ENCODE data around the gene ZNF764. TPM values are rescaled to one million over a fixed set of nuclear protein-coding genes. Genes with fewer than 3 reads are reported as not detected.

ZNF764 gene
- total and polyA plus RNA-seq, 2 experiments from 2014 or later = 5.6 to 12.9 TPM

GRCh38 chr16:30551781-30552180 lies 6.4 kb downstream of the ZNF764 start:
- Mint-ChIP-seq H3K27me3 (ENCODE audit: insufficient read depth, low read depth, poor library complexity) (peaks cover 4% of the 10 kb centered on the region), H3K4me3 (no peak overlapping the region), H3K36me3 (ENCODE audit: low read depth) (peaks cover 21% of the 10 kb centered on the region), H3K27ac (no peak overlapping the region), H3K9me3 (peaks cover 3% of the 10 kb centered on the region; the same call in 1 of the 3 replicates), H3K4me1 (peaks cover 24% of the 10 kb centered on the region)
- Histone ChIP-seq H3K27ac (ENCODE audit: low read depth) (no peak overlapping the region), H3K36me3 (ENCODE audit: insufficient read depth) (no peaks in the 10 kb centered on the region; the same call in 1 of the 2 replicates), H3K9me2 (ENCODE audit: insufficient read depth) (no peaks in the 10 kb centered on the region), H3F3A (replicated peaks; ENCODE audit: low read depth) (0 out of 2 replicates have a peak, but pooled peaks cover 3% of the 10 kb centered on the region), H4K20me1 (replicated peaks; ENCODE audit: insufficient read depth) (no peaks in the 10 kb centered on the region), H3K27me3 (ENCODE audit: insufficient read depth) (no peaks in the 10 kb centered on the region), H3K79me2 (replicated peaks; ENCODE audit: insufficient read depth) (0 out of 2 replicates have a peak, but pooled peaks cover 3% of the 10 kb centered on the region), H2AFZ (no peak overlapping the region), H3K4me1 (ENCODE audit: insufficient read depth) (peaks cover 20% of the 10 kb centered on the region), H3K4me3 (no peak overlapping the region), H3K4me2 (no peak overlapping the region)
- ATAC-seq (no peak), DNase-seq (ENCODE audit: low spot score) (no peak)
- TF ChIP-seq CREB1 (CRISPR knock-in tag; IDR thresholded peaks at IDR 0.05; ENCODE audit: low read depth) = no peak
- no peak for TF ChIP-seq JUNB (IDR thresholded peaks at IDR 0.05; ENCODE audit: unreplicated experiment)
- no peak for TF ChIP-seq NANOG (IDR thresholded peaks at IDR 0.05; ENCODE audit: borderline replicate concordance)
- no peak for TF ChIP-seq STAT1 (IDR thresholded peaks at IDR 0.05; ENCODE audit: unreplicated experiment)

GRCh38 chr16:30548416-30549253 lies 9.5 kb downstream of the ZNF764 start:
- Histone ChIP-seq H3K4me3 (0 out of 2 replicates have a peak overlapping the region, but pooled peaks have one; percentile 18), H3K36me3 (ENCODE audit: insufficient read depth) (no peaks in the 10 kb centered on the region), H3K9me2 (ENCODE audit: insufficient read depth) (no peaks in the 10 kb centered on the region), H3K79me2 (replicated peaks; ENCODE audit: insufficient read depth) (no peaks in the 10 kb centered on the region), H3K27me3 (ENCODE audit: insufficient read depth) (no peaks in the 10 kb centered on the region), H3K4me2 (peak overlapping the region; percentile 68), H3K27ac (ENCODE audit: low read depth) (no peak overlapping the region), H3F3A (replicated peaks; ENCODE audit: low read depth) (0 out of 2 replicates have a peak, but pooled peaks cover 4% of the 10 kb centered on the region), H3K4me1 (ENCODE audit: insufficient read depth) (peaks cover 16% of the 10 kb centered on the region), H2AFZ (no peak overlapping the region), H4K20me1 (replicated peaks; ENCODE audit: insufficient read depth) (no peaks in the 10 kb centered on the region)
- peak overlapping the region; percentile 13; the same call in 1 of the 3 replicates for H3K4me3 Mint-ChIP-seq
- DNase-seq (ENCODE audit: low spot score) (no peak), ATAC-seq (peak; percentile 19; the same call in 1 of the 3 replicates)
- peaks cover 5% of the 10 kb centered on the region for H3K27me3 Mint-ChIP-seq (ENCODE audit: insufficient read depth, low read depth, poor library complexity)
- peaks cover 3% of the 10 kb centered on the region; the same call in 2 of the 3 replicates for H3K9me3 Mint-ChIP-seq
- H3K4me1 Mint-ChIP-seq = peaks cover 17% of the 10 kb centered on the region
- H3K27ac Mint-ChIP-seq = no peak overlapping the region
- peaks cover 8% of the 10 kb centered on the region for H3K36me3 Mint-ChIP-seq (ENCODE audit: low read depth)
- no peak for TF ChIP-seq POLR2AphosphoS5 (IDR thresholded peaks at IDR 0.05; ENCODE audit: low read depth)
- TF ChIP-seq ZNF331 (CRISPR knock-in tag; IDR thresholded peaks at IDR 0.05; ENCODE audit: low read depth) = no peak
- no peak for TF ChIP-seq EZH2 (IDR thresholded peaks at IDR 0.05; ENCODE audit: low read depth, unreplicated experiment)
- no peak for TF ChIP-seq NANOG (IDR thresholded peaks at IDR 0.05; ENCODE audit: borderline replicate concordance)
- TF ChIP-seq ZNF114 (CRISPR knock-in tag; IDR thresholded peaks at IDR 0.05) = no peak
- TF ChIP-seq CREB1 (CRISPR knock-in tag; IDR thresholded peaks at IDR 0.05; ENCODE audit: low read depth) = no peak
- no peak for TF ChIP-seq JUNB (IDR thresholded peaks at IDR 0.05; ENCODE audit: unreplicated experiment)
- TF ChIP-seq, protein P1, sequence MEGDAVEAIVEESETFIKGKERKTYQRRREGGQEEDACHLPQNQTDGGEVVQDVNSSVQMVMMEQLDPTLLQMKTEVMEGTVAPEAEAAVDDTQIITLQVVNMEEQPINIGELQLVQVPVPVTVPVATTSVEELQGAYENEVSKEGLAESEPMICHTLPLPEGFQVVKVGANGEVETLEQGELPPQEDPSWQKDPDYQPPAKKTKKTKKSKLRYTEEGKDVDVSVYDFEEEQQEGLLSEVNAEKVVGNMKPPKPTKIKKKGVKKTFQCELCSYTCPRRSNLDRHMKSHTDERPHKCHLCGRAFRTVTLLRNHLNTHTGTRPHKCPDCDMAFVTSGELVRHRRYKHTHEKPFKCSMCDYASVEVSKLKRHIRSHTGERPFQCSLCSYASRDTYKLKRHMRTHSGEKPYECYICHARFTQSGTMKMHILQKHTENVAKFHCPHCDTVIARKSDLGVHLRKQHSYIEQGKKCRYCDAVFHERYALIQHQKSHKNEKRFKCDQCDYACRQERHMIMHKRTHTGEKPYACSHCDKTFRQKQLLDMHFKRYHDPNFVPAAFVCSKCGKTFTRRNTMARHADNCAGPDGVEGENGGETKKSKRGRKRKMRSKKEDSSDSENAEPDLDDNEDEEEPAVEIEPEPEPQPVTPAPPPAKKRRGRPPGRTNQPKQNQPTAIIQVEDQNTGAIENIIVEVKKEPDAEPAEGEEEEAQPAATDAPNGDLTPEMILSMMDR (conservative IDR thresholded peaks at IDR 0.05; ENCODE audit: low read depth in 2 of 2) = no peak
- TF ChIP-seq, protein P2, sequence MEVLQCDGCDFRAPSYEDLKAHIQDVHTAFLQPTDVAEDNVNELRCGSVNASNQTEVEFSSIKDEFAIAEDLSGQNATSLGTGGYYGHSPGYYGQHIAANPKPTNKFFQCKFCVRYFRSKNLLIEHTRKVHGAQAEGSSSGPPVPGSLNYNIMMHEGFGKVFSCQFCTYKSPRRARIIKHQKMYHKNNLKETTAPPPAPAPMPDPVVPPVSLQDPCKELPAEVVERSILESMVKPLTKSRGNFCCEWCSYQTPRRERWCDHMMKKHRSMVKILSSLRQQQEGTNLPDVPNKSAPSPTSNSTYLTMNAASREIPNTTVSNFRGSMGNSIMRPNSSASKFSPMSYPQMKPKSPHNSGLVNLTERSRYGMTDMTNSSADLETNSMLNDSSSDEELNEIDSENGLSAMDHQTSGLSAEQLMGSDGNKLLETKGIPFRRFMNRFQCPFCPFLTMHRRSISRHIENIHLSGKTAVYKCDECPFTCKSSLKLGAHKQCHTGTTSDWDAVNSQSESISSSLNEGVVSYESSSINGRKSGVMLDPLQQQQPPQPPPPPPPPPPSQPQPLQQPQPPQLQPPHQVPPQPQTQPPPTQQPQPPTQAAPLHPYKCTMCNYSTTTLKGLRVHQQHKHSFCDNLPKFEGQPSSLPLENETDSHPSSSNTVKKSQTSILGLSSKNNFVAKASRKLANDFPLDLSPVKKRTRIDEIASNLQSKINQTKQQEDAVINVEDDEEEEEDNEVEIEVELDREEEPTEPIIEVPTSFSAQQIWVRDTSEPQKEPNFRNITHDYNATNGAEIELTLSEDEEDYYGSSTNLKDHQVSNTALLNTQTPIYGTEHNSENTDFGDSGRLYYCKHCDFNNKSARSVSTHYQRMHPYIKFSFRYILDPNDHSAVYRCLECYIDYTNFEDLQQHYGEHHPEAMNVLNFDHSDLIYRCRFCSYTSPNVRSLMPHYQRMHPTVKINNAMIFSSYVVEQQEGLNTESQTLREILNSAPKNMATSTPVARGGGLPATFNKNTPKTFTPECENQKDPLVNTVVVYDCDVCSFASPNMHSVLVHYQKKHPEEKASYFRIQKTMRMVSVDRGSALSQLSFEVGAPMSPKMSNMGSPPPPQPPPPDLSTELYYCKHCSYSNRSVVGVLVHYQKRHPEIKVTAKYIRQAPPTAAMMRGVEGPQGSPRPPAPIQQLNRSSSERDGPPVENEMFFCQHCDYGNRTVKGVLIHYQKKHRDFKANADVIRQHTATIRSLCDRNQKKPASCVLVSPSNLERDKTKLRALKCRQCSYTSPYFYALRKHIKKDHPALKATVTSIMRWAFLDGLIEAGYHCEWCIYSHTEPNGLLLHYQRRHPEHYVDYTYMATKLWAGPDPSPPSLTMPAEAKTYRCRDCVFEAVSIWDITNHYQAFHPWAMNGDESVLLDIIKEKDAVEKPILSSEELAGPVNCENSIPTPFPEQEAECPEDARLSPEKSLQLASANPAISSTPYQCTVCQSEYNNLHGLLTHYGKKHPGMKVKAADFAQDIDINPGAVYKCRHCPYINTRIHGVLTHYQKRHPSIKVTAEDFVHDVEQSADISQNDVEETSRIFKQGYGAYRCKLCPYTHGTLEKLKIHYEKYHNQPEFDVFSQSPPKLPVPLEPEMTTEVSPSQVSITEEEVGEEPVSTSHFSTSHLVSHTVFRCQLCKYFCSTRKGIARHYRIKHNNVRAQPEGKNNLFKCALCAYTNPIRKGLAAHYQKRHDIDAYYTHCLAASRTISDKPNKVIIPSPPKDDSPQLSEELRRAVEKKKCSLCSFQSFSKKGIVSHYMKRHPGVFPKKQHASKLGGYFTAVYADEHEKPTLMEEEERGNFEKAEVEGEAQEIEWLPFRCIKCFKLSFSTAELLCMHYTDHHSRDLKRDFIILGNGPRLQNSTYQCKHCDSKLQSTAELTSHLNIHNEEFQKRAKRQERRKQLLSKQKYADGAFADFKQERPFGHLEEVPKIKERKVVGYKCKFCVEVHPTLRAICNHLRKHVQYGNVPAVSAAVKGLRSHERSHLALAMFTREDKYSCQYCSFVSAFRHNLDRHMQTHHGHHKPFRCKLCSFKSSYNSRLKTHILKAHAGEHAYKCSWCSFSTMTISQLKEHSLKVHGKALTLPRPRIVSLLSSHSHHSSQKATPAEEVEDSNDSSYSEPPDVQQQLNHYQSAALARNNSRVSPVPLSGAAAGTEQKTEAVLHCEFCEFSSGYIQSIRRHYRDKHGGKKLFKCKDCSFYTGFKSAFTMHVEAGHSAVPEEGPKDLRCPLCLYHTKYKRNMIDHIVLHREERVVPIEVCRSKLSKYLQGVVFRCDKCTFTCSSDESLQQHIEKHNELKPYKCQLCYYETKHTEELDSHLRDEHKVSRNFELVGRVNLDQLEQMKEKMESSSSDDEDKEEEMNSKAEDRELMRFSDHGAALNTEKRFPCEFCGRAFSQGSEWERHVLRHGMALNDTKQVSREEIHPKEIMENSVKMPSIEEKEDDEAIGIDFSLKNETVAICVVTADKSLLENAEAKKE (CRISPR knock-in tag; IDR thresholded peaks at IDR 0.05) = no peak

All from GM23338 (cell line).